Left renal pelvis (tissue), 4 donors: Measurements from ENCODE around the gene ZNF800. TPM values are rescaled to one million over a fixed set of nuclear protein-coding genes. Genes with fewer than 3 reads are reported as not detected.

ENCODE experiments used
- DNase-seq, 4 donors: peaks; one replicate each; pipeline ENCODE4 v3.0.0-alpha.2; 2013; ENCODE audit warnings: low read depth in 4 of 4, low spot score in 3 of 4
- polyA plus RNA-seq, 4 donors: library from polyadenylated mRNA; unstranded; fragments of 120-200 nt; gene quantifications; one replicate each; pipeline ENCODE4 v1.2.1, GENCODE V29; 2013; ENCODE audit not compliant: insufficient read length in 4 of 4

ZNF800 gene
- polyA plus RNA-seq, 4 donors = 19.2 to 24.2 (median 22.4) TPM

DNA sequence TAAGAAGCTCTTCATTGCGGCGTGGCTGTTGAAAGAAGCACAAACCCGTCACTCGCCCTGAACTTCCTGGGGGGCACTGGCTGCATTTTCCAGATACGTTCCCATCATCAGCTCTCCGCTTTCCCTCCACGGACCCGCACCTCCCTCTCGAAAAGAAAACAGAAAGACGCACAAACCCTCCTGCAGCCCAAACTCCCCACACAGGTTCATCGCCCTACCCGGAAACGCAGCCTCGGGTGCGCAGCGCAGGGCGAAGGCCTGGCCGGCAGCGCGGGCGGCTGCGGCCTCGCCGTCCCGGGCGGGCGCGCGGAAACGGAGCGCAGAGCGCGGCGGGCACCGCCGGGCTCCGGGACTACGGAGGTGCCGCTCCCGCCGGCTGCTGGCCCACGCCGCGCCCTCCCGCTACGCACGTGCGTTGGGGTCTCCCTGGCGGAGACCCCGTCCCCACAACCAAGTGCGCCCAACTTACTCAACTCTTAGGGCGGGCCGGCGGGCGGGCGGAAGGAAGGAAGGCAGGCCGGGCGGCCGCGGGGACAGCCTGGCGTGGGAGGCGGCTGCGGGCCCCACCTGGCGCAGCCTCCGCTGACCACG, 822 bp downstream of the ZNF800 start:
- DNase-seq = peak in 3 of 4 donors; percentile 3 to 22 (median 21)

DNA sequence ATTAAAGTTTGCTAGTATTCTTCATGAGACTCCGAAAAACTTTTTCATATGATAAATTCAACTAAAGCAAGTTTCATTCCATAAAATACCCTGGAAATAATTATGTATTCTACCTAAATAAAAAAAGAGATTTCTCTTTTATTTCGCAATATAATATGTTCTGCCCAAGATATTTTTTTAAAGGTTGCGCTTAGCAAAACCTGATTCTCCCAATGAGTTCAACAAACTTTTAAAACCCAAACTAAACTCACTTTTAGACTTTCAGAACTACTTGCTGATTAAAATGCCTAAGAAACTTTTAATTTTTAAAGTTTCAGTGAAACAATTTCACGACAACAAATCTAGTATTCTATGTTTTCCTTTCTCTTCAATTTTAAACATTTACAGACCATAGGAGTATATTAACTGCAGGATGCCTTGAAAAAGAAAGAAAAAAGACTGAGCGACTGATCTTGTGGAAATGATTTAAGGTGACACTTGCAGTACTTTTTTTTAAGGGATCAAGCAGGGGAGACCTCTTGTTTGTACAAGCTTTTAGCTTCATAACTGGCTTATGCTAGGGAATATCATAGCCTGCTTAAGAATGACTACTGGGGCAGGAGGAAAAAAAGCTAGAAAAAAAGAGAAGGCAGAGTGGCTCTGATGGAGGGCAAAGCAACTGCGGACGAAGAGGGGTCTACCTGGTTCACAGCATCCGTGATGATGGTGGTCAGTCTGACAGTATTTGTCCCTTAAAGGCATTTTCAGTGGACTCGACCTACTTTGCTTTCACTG, 1.5 kb downstream of the ZNF800 start:
- no peak for DNase-seq

DNA sequence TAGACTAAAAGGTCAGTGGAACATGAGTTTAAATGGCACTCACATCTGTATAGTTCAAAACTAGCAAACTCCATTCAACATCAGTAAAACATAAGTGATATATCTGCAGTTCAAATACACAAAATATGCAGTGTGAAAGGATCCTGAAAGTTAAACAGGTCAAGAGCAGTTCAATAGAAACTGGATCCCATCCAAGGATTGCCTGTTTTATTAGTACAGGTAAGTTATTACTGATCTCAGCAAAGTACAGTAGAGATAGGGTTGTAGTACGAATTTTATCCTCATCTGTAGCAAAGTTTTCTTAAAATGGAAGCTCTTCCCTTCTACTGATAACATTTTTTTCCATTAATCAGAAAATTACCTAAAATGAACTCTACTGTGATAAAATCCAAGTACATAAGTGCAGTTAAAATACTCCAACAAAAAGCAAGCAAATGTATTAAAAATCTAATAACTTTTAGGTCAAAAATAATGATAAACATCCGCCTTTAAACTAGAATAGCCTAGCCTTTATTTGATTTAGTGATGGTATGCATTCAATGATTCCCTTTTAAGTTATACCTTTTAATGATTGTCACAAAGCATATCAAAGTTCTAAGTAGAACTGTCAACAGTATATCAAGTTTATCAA, 2.2 kb downstream of the ZNF800 start:
- no peak for DNase-seq

DNA sequence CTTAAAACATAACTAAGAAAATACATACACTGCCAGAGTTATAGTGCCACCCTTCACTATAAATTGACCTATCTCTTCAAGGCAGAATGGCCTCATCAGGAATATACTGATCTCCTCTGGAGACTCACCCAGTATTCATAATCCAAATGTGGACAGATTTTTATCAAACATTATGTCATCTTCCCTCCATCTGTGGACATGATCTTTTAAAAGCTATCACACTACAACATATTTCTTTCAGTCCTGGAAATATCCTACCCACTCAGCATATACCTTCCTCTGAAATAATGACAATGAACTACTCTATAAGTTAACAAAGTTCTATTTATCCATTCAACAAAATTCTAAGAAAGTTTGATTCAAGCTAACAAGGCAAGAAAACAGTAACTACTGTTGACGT, 3.2 kb downstream of the ZNF800 start:
- DNase-seq = no peak

DNA sequence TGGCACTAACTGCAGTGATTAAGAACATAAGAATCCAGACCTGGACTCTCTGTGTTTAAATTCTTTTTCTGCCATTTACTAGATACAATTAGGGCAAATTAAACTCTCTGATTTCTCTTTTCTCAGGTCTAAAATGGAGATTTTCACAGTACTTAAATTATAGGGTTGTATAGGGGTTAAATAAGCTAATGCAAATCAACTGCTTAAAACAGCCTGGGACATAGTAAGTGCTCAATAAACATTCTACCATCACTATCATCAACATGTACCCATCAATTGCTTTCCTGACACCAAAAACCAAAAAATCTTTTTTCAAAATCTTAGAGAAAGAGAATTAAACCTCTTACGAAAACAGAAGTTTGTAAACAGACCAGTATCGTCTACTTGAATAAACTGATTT, 4.5 kb downstream of the ZNF800 start:
- no peak for DNase-seq

DNA sequence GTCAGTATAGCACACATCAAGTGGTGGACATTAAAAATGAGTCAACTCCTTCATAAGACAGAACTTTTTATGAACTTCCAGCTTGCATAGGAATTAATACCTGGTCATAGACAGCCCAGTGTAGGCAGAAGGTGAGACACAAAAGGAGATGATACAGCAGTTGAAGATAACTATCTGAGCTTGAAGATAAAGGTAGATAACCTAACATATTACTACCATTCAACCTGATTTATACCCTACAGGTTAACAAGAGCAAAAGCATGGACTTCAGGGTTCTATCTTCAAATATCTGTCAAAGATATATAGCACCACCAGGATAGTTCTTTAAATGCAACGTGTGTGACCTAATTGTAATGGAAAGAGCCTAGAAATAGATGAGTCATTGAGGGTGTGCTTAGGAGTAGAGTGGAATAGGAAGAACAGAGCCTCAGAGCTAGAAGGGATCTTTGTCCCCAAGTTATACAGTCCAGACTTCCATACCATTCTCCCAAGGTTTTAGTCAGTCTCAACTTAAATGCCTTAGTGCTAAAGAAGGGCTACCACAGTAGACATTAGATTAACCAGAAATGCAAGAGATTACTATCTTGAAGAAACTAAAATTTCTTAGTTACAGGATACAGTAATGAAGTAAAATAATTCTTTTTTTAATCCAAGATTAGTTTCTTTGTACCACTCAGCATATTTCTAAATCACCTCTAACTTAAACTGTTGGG, 9.2 kb downstream of the ZNF800 start:
- no peak for DNase-seq

DNA sequence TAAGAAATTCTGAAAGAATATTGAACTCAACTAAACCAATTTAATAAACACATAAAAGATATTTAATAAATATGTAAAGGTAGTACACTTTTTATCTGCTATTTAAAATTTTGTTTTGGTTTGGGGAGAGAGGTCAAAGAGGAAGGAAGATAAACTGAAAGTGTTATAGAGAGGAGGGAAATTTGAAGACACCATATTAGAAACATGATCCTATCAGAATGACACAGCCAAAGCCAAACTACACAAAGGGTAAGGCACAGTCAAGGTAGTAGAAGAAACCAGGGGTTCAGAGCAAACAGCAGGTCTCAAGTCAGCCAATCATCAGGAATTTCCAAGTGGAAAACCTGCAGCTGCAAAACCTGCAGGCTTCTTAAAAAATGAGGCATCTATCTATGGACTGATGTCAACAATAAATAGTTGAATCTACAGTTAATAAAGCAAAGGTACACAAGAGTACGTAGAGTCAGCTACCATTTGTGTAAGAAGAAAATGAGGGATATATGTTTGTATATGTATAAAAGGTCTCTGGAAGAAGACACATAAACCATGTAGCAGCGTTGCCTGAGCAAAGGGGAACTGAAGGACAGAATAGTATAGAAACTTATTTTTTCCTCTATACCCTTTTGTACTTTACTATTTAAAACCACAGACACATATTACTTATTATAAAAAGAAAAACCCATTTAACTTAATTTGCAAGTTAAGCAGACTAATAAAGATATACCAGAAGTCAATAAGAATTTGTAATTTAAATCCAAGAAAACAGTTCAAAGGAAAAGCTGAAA, 10.0 kb downstream of the ZNF800 start:
- DNase-seq = no peak

DNA sequence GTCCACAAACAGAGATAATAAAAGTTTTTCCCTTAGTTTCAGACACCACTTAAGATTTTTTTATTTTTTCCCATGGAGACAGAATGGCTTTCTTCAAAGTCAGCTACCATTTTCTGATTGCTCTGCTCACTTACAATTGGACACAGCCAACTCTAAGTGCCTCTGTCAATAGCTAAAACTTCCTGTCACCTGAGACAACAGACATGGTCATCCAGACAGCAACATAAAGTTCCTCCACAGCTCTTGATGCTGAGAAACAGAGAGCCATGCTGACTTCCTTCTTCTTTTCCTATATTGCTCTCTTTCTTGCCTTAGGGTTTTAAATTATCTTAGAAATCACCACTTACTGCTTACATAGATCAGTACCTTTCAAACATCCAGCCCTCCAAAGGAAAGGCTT, 12.0 kb downstream of the ZNF800 start:
- no peak for DNase-seq

DNA sequence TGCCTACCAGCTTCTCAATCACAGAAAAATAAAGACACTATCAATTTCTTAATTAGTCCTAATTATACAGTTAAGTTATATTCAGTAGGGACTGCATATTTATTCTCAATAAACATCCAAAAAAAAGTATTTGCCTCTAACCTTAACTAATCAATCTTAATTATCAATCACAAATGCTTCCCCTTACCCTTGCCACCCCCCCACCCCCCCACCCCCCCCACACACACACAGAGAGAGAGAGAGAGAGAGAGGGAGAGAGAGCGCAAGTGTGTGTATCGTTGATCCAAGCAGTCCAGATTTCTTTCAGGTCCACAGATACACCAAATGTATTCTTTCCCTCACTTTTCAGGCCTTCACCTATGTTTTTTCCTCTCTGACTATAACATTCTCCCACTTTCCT, 12.9 kb downstream of the ZNF800 start:
- DNase-seq = no peak

DNA sequence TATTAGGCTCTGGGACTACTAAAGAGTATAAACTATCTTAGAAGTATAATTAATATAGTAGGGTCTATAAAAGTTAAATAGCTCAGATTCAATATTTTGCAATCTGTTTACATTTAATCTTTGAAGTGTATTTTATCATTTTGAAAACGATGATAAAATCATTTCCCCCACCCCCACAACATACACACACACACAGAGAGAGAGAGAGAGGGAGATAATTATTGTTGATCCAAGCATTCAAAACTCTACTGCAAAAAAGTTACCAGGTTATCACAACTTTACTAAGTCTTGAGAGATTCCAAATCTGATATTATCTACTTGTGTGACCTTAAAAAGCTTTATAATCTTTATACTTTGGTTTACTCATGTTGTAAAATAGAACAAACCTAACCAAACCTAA, 14.0 kb downstream of the ZNF800 start:
- no peak for DNase-seq

DNA sequence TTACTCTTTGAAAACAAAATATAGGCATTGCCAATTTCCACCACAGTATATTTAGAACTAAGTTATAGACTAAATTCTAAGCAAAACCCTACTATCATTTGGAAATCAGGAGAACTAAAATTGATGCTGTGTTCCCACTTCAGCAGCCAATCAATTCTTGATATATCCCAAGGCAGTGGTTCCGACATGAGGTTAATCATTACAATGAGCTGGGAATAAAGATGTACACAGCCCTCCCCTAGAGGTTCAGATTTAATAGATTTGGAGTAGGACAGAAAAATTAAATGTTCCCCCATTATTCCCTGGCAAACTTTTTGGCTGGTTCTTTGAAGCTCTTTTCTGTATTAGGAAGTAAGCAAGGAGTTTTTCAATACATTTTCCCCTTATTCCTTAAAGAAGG, 15.1 kb downstream of the ZNF800 start:
- no peak for DNase-seq

DNA sequence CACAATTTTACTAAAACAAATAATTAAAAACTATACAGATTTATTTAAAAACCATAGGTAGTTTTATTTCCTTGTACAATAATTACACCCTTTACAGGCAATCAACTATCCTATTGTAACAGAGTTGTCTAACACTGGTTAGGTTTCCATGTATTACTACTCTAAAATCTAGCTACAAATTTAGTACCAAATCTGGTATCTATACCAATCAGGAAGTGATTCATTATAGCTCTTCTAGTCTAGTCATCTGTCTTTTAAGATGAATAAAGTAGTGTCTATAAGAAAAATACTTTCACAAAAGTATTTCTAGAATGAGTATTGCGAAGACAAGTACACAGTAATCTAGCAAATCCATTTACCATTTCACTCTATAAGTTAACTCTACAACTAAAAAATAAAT, 16.9 kb downstream of the ZNF800 start:
- DNase-seq = no peak

DNA sequence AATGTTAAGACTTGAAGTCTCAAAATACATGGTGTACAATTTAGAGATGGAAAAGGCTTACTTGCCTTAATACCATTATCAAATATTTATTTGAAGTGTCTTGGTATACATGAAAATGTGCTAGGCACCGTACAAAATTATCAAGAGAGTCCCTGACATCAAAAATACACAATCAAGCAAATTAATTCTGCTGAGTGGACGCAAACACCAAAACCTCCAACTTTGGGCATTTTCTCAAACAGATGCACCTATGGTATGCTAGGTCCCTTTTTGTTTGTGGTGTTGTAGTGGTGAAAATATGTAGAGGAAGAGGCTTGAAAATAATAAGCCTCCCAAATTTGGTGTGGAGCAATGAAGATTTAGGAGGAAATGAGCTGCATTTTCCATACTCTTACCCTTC, 24.8 kb downstream of the ZNF800 start:
- no peak for DNase-seq

DNA sequence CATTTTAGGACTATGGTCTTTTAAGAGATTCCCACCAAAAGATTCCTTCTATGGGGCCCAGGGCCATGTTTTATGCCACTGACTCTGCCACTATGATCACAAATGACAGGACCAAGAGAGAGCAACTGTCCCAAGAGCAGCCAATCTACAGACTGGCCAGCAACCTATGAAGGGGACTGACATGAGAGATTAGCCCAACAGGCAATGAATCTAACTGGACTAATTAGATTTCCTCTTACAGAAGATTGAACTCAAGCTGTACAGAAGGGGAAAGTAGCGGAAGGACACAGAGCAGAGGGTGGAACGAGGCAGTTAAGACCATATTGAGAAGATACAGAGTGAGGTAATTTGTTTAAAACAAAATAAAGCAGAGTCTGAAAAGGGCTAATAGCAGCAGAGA, 25.8 kb downstream of the ZNF800 start:
- no peak for DNase-seq

DNA sequence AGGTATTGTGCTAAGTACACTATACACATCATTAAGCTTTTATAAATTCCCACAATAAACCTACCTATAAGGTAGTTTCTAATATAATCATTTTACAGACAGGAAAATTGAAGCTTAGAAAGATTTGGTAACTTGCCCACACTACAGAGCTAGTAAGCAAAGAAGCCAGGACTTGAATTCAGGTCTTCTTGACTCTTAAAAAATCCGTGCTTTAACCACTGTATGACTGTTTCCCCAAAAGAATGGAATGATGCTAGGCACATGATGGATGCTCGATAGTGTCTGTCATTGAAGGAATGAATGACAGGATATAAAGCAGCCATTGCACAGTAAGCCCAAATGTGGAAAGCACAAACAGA, 26.6 kb downstream of the ZNF800 start:
- no peak for DNase-seq

DNA sequence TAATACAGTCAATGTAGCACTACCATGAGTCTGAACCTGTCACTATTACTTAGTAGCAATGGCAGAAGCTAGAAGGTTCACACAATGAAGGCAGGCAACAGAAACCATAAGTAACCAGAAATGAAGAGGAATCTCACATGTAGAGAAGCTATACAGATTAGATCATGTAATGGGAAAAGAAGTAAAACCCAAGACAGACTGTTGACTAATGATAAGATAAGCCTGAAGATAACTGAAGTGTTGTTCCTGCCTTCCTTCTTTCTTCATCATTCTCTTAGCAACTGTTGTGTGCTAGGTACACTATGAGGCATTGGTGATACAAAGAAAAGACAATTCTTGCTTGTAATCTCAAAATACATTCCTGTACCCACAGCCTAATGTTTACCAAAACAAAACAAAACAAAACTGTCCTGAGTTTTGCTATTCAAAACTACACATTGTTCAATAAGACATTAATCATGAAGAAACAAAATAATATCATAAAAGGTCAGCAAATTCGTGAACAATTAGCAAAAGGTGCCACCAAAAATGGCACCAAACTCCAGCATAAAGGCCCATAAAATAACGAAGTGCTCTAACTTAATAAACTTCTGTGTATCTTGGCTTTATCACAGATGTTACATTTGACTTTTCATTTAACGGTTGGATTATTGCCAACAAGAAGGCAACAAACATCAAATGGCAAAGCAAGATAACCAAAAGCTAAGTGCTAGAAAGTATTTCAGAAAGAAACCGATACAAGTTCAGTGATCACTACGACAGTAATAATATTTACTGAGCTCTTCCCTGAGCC, 27.1 kb downstream of the ZNF800 start:
- no peak for DNase-seq

DNA sequence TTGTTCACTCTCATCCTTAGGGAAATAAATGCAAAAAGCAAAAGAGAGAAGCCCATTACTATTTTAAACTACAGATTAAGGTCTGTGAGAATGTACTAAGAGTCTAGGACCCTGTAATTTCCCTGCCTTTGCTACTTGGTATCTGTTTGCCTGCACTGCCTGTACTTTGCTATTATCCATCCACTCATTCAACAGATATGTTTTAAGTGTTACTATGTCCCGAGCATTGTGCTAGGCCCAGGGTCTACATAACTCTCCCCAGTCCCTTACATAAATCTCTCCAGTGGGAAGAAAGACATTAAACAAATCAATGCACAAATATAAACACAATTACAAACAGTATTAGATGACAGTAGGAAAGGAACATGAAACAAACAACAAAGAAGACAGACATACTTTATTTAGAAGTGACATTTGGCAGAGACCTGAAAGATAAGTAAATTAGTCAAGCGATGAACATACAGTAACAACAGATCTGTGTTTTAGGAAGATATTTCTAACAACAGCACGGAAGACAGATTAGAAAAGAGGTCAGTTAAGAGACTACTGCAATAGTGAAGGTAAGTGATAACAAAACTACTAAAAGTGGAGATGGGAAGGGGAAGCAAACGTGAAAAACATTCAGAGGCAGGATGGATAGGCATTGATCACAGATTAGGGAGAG, 30.0 kb downstream of the ZNF800 start:
- no peak for DNase-seq

DNA sequence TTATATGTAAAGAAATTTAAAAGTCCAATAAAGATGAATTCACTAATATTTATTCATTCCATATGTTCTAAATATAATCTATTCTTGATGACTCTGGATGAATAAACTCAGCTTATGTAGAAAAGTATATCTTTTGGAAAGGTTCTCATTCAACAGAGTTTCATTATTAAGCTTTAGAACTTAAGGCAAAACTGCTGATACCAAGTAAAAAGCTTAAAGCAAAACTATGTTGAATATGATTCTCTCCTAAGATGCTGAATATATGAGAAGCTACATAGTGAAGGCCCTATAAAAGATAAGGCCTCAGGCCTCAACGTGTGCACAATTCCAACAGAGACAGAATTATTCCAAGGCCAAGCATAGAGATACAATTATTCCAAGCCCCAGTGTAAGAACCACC, 30.8 kb downstream of the ZNF800 start:
- DNase-seq = no peak

DNA sequence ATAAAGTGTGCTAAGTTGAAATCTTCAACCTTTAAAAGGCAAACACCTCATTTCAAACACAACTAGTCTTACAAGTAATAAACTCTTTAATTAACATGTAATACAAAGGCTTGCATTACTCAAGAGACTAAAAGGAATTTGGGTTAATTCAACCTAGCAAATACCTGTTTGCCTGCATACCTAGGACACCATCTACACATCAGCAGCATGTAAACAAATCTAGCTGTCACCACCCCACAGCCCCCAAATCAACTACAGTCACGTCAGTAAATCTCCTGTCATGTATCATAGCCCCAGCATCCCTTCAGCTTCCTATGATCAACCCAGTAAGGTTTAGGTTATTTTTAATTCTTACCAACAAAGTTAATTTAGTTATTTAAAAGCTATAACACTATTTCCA, 33.5 kb downstream of the ZNF800 start:
- DNase-seq = no peak

DNA sequence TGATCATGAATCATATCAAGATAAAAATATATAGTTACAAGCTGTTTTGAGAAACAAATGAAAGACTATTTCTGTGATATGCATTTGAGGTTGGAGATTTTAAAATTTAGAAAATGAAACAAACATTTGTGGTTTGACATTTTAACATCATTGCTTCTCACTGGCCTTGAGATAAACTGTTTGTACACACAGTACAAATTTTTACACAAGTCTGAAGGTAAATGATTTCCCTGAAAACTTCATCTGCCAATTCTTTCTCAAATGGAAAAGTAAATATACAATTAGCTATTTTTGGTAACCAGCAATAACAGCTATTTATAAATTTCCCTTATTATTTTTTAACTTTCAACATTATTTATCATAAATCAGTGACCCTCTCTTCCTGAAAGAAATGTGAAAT, 38.6 kb downstream of the ZNF800 start:
- no peak for DNase-seq
